GM21723 (cell line): Measurements from ENCODE around the gene AQP12A.

Experiments used
- ATAC-seq: cut with Tn5 transposase; IDR thresholded peaks from one replicate; pipeline ENCODE4 v1.9.1; 2021; ENCODE audit warnings: mild to moderate bottlenecking, moderate library complexity; ENCODE audit not compliant: unreplicated experiment

AQP12A gene

GRCh38 chr2:240703417-240704341 lies 12.0 kb downstream of the AQP12A start:
- ATAC-seq, result no peak

- ATAC-seq, result no peak
Observed at GRCh38 chr2:240704651-240705050, 13.0 kb downstream of the AQP12A start.

- no peak for ATAC-seq
Observed at GRCh38 chr2:240705204-240705791, 13.6 kb downstream of the AQP12A start.

- ATAC-seq, result no peak
Observed at GRCh38 chr2:240707043-240707756, 15.5 kb downstream of the AQP12A start.

GRCh38 chr2:240707821-240708220 lies 16.2 kb downstream of the AQP12A start:
- no peak for ATAC-seq

- no peak for ATAC-seq
Observed at GRCh38 chr2:240708457-240708856, 16.8 kb downstream of the AQP12A start.

- no peak for ATAC-seq
Observed at GRCh38 chr2:240711296-240711695, 19.6 kb downstream of the AQP12A start.

- ATAC-seq, result no peak
Observed at GRCh38 chr2:240711701-240712100, 20.0 kb downstream of the AQP12A start.

GRCh38 chr2:240712121-240712520 lies 20.5 kb downstream of the AQP12A start:
- no peak for ATAC-seq

GRCh38 chr2:240713071-240713927 lies 21.6 kb downstream of the AQP12A start:
- ATAC-seq, result no peak

GRCh38 chr2:240713928-240714746 lies 22.5 kb downstream of the AQP12A start:
- no peak for ATAC-seq

- no peak for ATAC-seq
Observed at GRCh38 chr2:240714747-240715725, 23.4 kb downstream of the AQP12A start.

GRCh38 chr2:240716130-240716798 lies 24.6 kb downstream of the AQP12A start:
- ATAC-seq, result no peak

- no peak for ATAC-seq
Observed at GRCh38 chr2:240717181-240717641, 25.5 kb downstream of the AQP12A start.

GRCh38 chr2:240717681-240718581 lies 26.3 kb downstream of the AQP12A start:
- ATAC-seq, result no peak

- no peak for ATAC-seq
Observed at GRCh38 chr2:240718896-240719490, 27.3 kb downstream of the AQP12A start.
